ENCODE results near the gene GAA. TPM values are rescaled to one million over a fixed set of nuclear protein-coding genes. Genes with fewer than 3 reads are reported as not detected.

Gene GAA
- total and polyA plus RNA-seq, 2 of the 8 experiments (the other 6 are each of a cell fraction or from before 2014, with no cell fraction given), result 14.8 to 30.0 TPM

GRCh38 chr17:80124351-80124981 is 23.1 kb downstream of the GAA start (continued):
- TF ChIP-seq CHD7 (IDR thresholded peaks at IDR 0.05; ENCODE audit: insufficient replicate concordance, low read length) (no peak), BACH1 (IDR thresholded peaks at IDR 0.05; ENCODE audit: low read length) (peak; percentile 55; the same call in 1 of the 2 replicates), RFX5 (IDR thresholded peaks at IDR 0.05; ENCODE audit: borderline replicate concordance, low read depth, low read length) (no peak), JUN (IDR thresholded peaks at IDR 0.05; ENCODE audit: low read depth, low read length) (no peak), CBX8 (IDR thresholded peaks at IDR 0.05; ENCODE audit: borderline replicate concordance, low read depth, low read length) (no peak), SIRT6 (IDR thresholded peaks at IDR 0.05; ENCODE audit: low read length) (no peak), POLR2A (IDR thresholded peaks at IDR 0.05; ENCODE audit: control extremely low read depth in 1 of 2, low read depth in 2 of 2, low read length in 2 of 2) (peak in 1 of 2 experiments; percentile 65; a peak in 2 of 3 replicates), ATF3 (IDR thresholded peaks at IDR 0.05; ENCODE audit: insufficient read depth, low read depth, low read length) (no peak), GABPA (IDR thresholded peaks at IDR 0.05; ENCODE audit: borderline replicate concordance, insufficient read depth, low read length) (no peak), BCL11A (IDR thresholded peaks at IDR 0.05; ENCODE audit: low read depth in 2 of 2, low read length in 2 of 2) (no peak), JUND (IDR thresholded peaks at IDR 0.05; ENCODE audit: low read length) (peak; percentile 49)
